GM11168 (cell line): Measurements from ENCODE around the gene UPP1.
"Not testable (repeated sequence)": the region's sequence is repeated elsewhere in the genome, so short reads cannot be mapped to it uniquely, and the experiment has no call there.

Experiments
- in situ Hi-C: fragments of 300-500 bp; cut with MboI; formaldehyde crosslinking; loops from one replicate; pipeline ENCODE4 v1.12.0; 2022; ENCODE audit warnings: low sequenced_read_pairs; ENCODE audit not compliant: unreplicated experiment

Gene UPP1

DNA sequence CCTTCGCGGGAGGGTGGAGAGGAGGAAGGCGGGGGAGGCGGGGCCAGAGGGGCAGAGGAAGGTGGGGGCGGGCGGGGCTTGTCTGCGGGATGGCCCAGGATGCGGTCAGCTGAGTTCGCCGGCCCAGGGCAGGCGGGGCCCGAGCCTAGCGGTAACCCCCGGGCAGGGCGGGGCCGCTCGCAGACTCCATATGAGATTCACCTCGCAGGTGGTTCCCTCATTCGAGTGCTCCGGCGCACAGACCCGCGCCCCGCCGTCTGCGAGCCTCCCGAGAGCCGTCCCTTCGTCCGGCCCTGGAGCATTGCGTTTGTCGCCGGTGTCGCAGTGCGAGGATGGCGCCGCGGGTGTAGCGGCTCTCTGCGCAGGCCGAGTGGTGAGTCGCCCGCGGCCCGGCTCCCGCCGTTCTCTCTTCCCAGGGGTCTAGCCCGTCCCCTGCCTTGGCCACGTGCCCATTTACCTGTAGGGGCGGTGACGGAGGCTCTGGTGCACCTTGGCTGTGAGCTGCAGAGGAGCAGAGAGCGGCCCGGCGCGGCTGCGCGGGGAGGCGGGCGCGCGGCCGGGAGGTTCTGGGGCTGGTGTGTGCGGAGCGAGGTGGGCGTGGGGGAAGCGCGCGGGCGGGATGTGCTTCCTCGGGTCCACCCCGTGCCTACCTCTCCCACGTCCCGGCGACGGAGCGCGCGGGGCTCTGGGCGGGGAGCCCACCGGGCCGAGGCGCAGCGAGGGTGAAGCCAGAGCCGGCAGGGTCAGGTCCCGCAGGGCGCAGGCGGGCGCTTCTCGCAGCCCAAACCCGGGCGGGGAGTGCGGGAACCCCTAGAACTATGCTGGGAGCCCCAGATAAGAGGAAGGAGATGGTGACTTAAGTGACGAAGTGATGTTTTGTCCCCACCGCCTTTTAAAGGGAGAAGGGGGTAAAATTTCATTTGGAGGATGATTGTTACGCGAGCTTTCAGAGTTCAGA is at the start of gene UPP1:
UPP1 (plus strand) TSS at position 220 of the 958 bp plus-strand sequence. CDS start 5,519 bp downstream, outside the sequence.
- in situ Hi-C loops, result loop anchor here (10.0 kb wide), 1 partner anchor 105 kb away; no protein-coding TSS in a partner anchor

DNA sequence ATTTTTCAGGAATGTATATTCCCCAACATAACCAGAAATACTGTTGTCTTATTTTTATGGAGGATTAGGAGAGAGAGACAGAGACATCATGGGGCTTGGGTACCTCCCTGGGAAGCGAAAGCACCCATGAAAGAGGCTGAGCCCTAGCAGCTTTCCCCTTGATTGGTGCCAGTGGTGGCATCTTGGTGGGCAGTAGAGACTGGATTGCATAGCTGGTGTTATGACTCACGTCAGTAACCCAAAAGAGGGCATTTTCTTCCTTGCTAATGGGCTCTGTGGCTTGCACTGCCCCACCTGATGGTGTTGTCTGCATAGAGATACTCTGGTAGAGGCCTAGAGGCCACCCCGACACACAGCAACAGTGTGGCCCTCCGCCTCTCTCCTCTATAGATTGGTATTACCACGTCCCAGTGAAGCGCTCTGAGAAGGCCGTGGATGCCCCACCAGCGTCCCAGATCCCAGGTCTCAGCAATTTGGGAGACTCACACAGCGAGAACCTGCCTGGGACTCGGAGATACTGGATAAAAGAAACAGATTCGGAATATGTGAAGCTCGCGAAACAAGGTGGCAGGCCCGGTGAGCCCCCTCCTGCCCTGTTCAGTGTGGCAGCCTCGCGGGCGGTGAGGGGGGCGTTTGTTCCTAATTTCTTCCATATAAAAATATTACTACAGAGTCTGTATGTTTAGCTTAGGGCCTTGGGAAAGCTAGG is 48.0 kb upstream of the UPP1 start:
- in situ Hi-C loops, result no loop called here

DNA sequence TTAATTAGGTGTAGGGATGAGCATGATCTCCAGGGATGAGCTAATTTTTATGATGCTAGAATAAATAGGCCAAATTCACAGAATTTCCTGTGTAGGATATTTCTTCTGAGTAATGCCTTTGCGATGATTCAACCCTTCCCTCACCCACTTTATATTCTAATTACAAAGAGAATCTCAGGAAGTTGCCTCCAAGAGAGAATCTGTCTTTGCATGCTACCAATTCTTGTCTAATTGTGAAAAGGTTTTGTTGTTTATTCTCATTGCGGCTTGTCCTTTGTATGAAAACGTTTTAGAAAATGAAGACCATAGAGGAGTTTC is 47.5 kb upstream of the UPP1 start:
- in situ Hi-C loops, result no loop called here

DNA sequence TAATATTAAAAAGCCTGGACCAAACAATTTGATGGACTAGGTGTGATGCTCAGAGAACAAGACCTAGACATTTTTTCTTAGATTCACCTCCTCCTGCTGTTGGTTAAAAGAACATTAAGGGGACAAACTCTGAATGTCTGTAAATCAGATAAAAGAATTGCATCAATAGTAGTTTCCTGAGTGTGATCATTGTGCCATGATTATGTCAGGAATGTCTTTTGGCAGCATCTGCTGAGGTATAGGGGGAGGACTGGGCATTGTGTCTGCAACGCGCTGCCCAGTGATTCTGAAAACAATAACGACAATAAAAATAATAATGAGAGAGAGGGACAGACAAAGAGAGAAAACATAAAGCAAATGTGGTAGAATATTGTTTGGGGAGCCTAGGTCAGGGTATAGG is 46.8 kb upstream of the UPP1 start:
- in situ Hi-C loops, result no loop called here

DNA sequence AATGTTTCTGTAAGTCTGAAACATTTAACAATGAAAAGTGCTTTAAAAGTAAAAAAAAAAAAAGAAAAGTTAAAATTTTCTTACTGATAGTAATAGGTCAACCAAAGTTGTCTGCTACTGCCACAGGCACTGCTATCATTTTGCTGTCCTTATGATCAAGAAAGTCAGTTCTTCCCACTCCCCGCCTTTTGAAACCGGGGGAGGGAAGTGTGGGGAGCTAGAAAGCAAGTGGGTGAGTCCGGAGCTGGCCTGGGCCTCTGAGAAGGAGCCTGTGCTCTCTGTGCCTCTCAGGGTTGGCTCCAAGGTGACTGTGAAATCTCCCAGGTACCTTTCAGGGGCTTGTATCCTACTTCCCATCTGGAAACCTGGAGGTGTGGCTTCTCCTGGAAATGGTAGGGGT is 46.4 kb upstream of the UPP1 start:
- in situ Hi-C loops, result no loop called here

DNA sequence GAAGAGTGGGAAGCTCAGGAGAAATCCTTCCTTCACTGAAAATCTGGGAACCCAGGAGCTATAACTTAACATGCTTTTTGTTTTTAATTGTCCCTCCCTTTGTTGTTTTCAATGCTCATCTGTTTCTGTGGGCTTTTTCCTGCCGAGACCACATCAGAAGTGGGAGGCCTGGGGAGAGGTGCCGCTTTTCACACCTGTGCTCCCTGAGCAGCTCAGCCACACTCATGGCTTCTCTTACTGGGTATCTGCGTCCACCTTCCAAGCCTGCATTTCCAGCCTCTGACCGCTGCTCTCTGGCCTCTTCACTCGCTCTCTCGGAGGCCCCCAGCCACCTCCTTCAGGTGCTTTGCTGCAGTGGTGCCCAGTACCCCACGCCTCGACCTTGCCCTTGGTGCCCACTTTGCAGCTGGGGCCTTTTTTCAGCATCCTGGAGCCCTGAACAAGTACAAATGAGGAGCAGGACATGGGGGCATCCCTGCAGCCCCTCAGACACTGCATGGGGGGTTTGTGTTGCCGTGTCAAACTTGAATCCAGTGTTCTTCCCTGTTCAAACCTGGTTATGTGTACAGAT is 43.8 kb upstream of the UPP1 start:
- in situ Hi-C loops, result no loop called here

DNA sequence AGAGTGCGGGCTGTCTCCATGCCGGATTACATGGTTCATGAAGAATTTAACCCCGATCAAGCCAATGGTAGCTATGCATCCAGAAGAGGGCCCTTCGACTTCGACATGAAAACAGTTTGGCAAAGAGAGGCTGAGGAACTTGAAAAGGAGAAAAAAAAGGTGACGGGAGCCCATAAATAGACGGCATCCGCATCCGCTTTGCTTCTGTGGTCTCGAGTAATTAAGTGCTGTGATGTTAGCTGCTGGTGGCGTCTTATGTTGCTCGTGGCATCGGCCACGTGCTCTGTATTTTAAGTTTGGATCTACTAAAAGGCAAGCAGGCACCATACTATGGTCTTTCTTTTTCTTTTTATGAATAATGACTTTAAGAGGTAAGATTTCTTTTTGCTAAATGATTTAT is 42.6 kb upstream of the UPP1 start:
- in situ Hi-C loops, result no loop called here

DNA sequence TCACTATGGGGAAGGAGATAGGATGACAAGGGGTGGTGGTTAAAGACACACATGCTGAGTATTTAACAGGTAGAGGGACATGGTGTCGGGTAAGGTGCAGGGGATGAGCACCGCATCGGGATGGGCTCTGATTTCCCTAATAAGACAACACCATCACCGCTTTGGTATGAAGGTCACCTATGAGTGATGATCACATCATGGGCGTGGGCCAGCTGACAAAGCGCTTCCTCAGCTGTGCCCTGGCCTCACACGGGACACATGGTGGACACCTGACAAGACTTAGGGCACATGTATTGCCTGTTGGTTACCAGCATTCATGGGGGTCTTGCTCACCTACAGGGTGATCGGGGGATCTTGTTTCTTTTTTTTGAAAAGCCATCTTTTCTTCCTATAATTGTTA is 41.0 kb upstream of the UPP1 start:
- in situ Hi-C loops, result no loop called here

DNA sequence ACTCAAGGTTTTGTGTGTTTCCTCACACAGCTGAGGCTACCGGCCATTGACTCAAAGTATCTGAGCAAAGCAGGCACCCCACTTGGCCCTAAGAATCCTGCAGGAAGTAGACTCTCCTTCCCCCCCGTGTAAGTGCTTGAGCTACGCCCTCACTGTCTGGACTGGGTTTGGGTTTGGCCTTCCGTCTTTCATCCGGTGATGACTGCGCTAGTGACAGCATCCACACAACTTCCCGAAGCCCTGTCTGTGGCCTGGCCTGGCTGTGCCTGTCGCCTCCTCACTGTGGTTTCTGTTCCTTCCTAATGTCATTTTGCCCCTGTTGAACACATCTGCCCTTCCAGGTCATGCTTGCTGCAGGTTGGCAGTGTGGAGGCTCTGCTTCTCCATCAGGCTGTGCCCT is 39.2 kb upstream of the UPP1 start:
- in situ Hi-C loops, result no loop called here

DNA sequence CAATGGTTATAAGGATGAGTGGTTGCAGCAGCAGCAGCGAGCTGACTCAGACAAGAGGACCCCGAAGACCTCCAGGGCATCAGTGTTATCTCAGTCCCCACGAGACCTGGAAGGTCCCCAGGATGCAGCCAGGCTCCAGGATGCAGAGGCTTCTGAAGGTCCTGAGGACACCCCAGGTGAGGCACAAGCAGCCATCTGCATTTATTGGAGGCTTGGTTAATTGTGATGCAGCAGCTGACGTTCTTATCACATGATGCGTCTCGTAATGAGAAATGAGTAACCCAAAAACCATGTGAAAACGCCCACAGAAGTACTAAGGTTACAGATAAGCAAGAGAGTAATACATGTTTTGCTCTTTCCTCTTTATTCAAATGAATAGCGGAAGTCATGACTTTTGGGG is 36.3 kb upstream of the UPP1 start:
- in situ Hi-C loops, result no loop called here

DNA sequence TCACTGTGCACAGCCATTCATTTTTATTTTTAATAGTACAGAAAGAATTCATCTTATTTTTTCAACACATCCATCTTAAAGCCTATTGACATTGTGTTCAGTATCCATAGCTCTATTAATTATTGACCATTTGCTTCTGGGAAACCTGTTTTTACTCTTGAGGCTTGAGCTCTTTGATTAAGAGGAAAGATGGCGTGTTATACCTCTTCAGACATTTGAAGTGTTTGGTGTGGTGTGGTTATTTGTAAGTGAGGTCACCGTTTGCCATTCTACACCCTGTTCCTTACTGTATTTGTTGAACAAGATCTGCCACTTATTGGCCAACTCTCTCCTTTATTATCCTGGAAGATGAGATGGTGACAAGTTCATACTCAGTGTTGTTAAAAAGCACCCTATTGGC is 35.3 kb upstream of the UPP1 start:
- in situ Hi-C loops, result no loop called here

DNA sequence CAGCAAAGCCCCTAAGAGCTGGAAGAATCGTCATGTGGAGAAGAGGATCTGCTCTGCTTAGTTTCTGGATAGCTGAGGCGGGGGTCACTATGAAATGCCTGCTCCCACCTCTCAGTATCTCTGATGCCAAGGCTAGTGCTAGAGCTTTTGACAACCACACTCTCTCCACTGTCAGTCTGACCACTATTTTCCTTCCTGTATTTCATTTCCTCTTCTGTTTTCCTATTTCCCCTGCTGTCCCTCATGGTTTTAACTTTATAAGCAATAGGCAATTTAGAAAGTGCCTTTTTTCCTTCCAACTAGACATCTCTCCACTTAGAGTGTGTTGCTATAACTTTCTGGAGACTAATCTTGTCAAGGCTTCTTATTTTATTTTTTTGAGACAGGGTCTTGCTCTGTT is 30.1 kb upstream of the UPP1 start:
- in situ Hi-C loops, result no loop called here

DNA sequence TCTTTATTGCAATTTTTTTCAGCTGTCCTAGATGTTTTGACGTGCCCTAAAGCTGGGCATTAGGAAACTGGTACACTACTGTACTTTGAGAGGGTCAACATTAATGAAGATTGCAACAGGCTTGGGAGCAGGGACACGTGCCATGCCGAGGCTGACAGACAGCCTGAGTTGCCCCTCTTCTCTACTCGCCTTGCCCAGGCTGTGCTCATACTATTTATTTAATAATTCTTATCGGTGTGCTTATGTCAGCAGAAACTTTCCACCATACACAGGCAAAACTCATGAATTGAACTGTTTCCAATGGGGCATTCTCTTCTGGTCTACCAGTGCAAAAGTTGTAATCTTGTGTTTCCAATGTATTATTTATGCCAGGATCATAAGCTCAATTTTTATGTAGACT is 29.4 kb upstream of the UPP1 start:
- in situ Hi-C loops, result no loop called here

DNA sequence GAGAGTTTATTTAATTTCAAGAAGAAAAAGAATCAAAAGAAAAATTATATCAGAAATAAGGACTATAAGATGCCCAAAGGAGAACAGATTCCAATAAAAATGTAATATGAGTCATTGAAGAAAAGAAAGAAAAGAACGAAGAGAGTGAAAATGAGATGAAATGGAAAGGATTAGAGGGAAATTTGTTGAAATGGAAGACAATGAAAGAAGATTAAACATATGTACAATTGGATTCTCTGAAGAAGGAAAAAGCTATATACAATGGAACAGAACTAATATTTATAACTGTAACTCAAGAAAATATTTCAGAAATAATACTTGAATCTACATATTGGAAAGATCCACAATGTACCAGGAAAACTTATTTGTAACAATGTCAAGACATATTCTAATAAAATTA is 25.1 kb upstream of the UPP1 start:
- in situ Hi-C loops, result no loop called here

DNA sequence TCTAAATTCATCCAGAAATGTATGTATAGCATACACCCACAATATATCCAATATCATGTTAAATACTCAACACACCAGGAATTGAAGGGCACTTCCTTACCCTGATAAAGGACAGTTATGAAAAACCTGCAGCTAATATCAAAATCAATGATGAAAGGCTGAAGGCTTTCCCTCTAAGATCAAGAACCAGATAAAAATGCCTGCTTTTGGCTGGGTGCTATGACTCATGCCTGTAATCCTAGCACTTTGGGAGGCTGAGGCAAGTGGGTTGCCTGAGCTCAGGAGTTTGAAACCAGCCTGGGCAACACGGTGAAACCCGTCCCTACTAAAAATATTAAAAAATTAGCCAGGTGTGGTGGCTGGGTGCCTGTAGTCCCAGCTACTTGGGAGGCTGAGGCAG is 21.6 kb upstream of the UPP1 start:
- in situ Hi-C loops, result no loop called here

DNA sequence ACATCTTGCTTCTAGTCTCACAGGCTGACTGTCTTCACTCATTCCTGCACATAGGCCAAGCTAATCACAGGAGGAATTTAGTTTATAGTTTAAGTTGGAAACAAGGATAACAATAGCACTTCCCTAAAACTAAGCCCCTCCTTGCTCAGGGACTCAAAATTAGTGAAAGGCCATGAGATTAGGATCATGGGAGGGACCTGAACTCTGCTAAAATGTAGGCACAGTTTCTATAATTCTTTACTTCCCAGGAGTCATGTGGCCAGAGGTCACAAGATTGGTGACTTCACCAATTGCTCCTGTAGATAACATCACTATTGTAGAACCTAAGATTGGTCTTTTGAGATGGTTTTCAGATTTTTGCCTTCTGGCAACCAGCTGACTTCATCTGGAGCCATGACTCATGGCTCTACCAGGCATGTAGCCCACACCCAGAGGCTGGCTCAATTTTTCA is 14.8 kb upstream of the UPP1 start:
- in situ Hi-C loops, result no loop called here

DNA sequence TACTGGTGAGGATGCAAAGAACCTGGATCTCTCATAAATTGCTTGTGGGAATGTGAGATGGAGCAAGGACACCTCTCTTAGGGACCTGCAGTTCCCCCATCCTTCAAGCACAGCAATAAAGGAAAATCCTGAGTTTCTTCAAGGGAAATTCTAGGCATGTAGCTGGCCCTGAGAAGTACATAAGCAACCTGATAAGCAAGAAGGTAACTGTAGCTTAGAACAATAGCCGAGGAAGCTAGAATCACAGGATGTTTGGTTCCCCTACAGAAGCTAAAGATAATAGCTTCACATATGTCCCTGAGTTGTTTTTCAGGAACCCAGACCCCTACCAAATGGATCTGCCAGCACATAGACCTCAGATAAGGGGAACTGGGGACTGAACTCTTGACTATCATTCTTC is 11.6 kb upstream of the UPP1 start:
- in situ Hi-C loops, result no loop called here

DNA sequence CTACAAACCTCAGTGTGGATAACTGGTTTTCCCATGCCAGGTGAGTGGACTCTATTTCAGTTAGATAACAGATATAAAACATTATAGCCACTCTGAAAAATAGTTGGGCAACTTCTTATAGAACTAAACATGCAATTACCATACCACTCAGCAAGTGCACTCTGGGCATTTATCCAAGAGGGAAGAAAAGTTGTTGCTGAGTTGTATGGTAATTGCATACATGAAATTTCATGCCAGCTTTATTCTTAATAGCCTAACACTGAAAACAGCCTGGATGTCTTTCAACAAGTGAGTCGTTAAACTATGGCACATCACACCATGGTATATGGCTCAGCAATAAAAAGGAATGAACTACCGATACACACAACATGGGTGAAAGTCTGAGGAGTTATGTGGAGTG is 10.6 kb upstream of the UPP1 start:
- in situ Hi-C loops, result no loop called here

DNA sequence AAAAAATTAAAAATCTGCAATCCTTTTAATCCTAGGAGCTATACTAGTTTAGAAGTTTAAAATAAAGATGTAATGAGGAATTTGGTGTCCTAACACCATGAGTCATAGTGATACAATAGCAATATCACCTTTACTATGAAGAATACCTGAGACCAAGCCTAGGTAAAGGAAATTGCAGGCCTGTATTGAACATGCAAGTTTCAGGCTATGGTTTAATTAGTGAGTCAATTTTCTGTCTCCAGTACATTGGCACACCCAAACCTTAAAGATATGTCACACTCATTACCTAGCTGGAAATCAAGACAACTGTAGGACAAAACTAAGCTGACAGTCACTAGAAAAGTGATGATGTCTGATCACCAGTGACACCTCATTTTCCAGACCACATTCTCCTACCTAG is 6.7 kb upstream of the UPP1 start:
- in situ Hi-C loops, result not testable (repeated sequence)

DNA sequence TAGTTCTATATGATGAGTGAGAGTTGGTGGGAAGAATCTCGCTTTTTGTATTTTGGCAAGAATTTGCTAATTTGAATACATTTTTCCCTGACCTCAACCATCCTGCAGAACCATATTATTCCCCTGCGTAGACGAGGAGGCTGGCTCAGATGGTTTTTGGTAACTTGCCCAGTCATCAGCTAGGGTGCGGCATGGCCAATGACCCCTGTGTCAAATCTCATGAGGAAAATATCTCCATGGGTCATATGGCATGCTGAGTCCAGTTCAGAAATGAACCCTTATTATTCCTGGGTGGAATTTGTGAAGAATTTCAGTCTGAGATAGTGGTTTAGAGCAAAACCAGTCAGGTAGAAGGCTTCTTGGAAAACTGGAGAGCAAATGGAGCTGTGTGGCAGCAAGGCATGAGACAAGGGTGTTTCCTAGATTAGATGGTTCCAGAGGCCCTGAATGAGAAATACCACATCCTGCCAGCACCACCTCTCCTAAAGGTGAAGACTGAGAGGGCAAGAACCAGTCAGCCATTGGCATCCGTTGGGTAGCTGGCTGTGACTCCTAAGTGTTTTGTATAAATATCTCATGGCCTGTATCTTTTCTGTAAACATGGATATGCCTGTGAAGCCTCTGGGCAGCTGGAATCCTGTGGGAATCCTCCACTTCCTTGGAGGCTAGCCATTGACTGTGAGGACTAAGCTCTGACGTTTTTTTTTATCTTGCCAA is 5.8 kb upstream of the UPP1 start:
- in situ Hi-C loops, result no loop called here
